Daoy (cell line): ENCODE results near the gene EIF3D. TPM values are rescaled to one million over a fixed set of nuclear protein-coding genes. Genes with fewer than 3 reads are reported as not detected.
"Not testable (repeated sequence)": the region's sequence is repeated elsewhere in the genome, so short reads cannot be mapped to it uniquely, and the experiment has no call there.

Experiments
- DNase-seq: peaks from one replicate; pipeline ENCODE4 v3.0.0-alpha.2; 2015; ENCODE audit warnings: low read depth
- total RNA-seq: library from RNA; depleted of rRNA; stranded (reverse); fragments of >200 nt; shearing (Covaris generic); gene quantifications from 2 replicates; pipeline ENCODE4 v1.2.3, GENCODE V29; 2014

Gene EIF3D
- total RNA-seq, 1 experiment from 2014 or later = 532 TPM

DNA sequence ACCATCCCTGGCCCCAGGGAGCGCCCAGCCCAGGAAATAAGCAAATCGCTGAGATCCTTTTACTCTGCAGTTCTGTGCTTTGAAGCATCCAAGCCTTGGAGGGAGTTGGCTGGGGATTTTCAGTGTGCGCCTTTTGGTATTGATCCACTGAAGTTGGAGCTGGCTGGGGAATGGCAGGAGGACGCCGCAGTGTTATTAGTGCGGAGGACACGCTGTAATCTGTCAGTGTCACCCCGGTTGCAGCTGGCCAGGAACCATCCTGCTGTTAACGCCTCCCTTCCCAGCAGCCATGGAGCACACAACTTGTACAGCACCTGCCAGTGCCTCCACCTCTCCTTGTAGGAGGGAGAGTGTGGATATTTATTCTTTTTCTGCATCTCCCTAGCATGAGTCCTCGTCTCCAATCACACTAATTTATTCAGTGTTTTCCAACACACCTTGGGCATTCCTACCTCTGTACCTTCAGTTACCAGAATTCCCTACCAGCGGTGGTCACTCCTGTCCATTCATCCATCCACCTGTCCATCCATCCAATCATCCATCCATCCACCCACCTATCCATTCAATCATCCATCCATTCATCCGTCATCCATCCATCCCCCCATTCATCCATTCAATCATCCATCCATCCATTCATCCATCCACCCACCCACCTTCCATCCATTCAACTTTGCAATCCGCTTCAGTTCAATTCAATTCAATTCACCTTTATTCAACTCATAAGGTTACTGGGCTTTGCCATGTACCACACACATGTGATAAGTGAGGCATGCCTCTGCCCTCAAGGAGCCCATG is 21.9 kb upstream of the EIF3D start:
- no peak for DNase-seq

DNA sequence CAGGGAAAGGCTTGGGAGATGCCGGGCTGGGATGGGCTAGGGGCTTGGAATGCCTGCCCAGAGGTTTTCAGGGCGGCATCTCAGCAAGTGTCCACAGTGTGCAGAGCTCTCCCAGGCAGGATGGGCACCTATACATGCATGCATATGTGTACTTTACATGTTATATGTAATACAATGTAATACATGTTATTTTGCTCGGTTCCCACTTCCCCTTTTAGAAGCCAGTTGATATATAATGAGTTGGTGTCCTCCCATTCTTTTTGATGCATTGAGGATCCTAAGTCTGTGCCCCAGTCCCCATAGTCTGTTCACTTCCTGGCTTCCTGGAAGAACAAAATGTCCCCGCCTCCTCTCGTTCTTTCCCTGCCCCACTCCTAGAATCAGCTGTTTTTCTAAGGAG is 20.1 kb upstream of the EIF3D start:
- DNase-seq = no peak

DNA sequence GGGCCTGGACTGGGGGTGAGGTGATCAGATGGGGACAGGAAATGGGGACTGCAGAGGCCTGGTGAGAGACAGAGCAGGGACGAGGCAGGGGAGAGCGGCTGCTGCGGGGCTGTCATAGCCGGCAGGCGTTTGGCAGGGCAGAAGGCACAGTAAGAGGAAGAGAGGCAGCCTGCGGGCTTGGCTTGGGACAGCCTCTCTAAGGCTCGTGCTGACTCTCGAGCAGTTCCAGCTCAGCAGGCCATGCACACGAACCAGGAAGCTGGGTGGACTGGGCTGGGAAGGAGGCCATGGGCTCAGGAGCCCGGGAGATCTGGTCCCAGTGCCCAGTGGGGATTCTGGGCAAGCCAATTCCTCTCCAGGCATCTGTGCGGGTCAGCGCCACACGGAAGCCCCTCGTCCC is 19.6 kb upstream of the EIF3D start:
- no peak for DNase-seq

DNA sequence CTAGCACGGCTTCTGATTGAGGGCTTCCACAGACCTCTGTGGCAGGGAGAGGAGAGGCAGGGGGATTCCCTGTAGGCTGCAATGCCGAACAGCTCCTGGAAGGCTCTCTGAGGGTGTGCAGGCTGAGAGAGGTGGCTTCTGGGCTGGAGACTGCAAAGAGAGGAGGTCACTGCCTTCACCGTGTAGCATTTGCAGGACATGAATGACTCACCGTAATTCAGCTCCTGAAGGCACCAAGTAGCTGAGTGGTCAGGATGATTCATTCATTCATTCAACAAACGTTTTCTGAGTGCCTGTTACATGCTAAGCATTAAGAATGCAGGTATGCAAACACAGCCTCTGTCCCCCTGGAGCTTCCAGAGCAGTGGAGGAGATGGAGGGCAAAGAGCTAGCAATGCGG is 18.0 kb upstream of the EIF3D start:
- DNase-seq = peak; percentile 84

DNA sequence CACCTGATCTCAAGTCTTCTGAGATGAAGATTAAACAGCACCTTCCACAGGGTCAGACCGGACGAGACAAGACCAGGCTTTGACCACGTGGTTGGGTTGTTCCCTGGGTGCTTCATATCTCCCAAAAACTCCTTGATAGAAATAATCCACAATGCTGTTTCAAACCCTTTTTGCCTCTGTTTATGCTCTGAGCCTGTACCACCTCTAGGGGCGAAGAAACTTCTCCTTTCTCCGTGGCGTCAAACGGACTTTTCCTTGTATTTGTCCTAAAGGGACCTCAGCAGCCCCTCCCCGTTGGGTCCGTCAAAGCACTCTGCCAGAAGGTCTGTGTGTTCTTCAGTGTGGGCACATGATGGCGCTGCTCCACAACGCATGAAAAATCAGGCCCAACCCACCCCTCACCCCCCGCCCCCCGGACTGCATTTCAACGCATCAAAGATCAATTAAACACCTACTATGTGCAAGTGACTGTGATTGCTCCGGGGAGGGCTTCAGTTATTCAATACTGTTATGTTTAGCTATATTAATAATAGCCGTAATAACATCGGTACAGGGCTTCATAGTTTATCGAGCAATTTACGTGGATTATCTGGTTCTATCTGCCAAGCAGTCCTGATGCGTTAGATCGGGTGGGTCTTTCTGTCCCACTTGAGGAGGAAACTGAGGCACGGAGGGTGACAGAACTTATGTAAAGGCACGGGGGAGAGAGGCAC is 17.3 kb upstream of the EIF3D start:
- peak; percentile 75 for DNase-seq

DNA sequence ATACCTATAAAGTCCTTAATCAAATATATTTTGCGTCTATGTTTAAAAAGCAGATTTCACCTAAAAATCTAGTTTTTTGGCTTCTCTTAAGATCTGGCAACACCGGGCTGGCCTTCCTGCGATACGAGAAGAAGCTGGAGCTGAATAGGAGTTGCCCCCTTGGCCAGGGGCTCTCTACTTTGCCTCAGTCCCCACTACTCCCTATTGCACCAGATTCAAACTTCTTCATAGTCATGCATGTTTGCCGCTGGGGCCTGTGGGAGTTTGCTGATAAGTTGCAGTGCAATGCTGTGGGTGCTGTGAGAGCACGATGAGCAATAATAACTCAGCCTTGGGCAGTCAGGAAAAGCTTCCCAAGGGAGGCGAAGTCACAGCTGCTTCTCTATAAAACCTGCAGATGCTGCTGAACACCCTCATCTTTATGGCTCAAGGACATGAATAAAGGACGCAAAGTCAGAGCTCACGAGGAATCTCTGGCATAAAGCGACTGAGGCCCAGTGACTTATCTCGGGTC is 15.2 kb upstream of the EIF3D start:
- DNase-seq = peak; percentile 67

DNA sequence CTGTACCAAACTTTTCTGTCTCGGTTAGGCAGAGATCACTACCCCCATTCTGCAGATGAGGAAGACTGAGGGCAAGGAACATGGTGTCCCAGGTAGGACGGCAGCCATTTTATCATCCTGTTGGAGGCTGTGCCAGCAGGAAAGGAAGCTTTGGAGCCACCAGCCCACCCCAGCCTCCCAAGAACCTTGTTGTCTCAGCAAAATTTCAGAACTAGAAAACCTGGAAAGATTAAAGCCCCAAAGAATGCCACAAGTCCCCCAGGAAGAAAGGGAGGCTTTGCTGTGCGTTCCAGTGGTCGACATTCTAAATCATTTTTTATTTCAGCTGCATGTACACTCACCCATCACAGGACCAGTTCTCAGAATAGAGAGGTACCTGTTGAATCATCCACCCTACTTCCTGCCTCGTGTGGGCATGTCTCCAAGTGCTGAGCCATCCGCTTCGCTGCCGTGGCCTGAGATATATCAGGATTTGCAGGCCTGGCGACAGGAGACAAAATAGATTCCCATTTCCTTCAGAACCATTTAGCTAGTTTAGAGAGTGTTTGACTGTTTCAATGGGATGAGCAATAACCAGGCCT is 13.0 kb upstream of the EIF3D start:
- DNase-seq = peak; percentile 97

DNA sequence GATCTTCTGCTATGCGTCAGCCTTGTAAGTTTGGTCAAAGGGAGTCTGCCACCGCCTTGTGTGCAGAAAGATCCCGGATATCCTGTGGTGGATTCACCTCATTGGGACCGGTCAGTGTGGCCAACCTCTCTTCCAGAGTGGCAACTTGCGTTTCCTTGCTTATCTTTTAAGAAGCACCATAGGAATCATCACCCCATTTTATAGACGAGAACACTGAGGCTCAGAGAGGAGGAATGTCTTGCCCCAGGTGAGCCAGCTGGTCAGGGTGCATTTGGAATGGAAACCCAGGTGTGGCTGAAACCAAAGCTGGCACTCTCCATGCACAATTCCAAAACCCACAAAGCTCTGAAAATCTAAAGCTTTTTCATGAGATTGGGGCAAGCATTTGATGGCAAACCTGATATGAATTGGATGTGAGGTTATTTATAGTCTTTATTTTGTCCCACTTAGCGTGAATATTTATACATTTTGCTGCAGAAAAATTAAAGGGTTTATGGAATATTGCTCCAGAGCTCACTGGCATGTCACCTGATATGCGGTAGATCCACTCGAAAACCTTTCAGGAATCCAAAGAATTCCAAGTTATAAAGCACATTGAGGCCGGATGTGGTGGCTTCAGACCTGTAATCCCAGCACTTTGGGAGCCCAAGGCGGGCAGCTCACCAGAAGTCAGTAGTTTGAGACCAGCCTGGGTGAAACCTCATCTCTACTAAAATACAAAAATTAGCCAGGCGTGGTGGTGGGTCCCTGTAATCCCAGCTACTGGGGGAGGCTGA is 12.1 kb upstream of the EIF3D start:
- DNase-seq = peak; percentile 77

DNA sequence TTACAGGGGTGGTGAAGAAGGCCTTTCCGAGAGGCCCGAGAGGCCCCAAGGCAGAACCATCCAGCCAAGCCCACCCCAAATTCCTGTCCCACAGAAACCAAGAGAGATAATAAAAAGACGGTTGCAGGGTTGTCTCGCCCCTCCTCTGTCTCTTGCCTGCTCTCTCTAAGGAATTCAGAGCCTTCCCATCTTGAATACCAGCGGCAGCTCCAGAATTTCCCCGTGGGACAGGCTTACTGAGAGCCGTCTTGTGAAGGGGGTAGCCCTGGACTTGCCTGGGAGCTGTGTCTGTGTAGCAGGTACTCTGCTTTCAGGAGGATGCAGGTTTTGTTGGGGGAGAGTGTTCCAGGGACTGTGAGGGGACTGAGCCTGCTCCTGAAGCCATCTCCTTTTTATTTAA is 9.6 kb upstream of the EIF3D start:
- no peak for DNase-seq

DNA sequence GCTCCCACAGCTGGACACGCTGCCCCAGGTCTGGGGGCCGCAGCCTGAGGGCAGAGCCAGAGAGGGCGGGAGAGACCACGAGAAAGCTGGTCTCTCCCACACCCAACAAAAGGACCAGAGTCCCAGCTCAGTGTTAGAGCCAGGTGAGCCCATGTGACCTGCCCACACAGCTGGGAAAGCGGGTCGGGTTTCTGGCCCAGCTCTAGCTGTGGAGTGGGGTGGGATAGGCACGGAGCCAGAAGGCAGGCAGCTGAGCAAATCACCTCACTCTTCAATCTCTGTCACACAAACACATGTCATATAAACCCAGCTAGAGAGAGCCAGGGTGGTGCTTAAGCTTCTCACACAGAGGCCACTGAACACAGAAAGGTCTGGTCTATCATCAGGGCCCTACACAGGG is 7.8 kb upstream of the EIF3D start:
- no peak for DNase-seq

DNA sequence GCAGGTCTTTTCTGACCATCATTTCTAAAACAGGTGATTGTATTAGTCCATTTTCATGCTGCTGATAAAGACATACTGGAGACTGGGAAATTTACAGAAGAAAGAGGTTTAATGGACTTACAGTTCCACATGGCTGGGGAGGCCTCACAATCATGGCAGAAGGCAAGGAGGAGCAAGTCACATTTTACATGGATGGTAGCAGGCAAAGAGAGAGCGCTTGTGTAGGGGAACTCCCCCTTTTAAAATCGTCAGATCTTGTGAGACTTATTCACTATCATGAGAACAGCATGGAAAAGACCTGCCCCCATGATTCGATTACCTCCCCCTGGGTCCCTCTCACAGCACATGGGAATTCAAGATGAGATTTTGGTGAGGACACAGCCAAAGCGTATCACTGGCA is 4.4 kb upstream of the EIF3D start:
- DNase-seq = not testable (repeated sequence)

DNA sequence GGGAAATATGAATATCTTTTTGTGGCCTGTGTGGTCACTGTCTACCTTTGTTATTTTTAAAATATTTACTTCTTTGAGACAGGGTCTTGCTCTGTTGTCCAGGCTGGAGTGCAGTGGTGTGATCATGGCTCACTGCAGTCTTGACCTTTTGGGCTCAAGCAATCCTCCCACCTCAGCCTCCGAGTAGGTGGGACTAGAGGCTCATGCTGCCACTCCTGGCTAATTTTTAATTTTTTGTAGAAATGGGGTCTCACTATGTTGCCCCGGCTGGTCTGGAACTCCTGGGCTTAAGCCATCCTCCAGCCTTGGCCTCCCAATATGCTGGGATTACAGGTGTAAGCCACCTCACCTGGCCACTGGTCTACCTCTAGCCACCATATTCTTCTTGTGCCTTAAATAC is 3.5 kb upstream of the EIF3D start:
- DNase-seq = no peak

DNA sequence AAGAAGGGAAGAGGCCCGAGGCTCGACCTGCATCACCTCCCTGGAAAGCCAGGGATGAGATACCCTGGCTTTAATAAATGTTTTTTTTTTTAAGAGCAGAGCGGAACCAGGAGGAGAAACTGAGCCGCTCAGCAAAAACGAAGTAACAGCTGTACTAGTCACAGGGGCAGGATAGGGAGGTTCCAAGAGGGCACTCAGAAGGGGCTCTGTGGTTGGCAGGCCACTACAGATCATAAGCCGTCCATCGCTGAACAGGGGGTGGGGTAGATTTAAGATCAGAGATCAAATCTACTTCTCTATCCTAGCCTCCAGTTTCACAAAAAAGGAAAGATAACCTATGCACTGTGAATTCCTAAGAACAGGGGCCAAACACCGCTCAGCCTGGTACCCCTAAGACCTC is 625 bp downstream of the EIF3D start:
- no peak for DNase-seq

DNA sequence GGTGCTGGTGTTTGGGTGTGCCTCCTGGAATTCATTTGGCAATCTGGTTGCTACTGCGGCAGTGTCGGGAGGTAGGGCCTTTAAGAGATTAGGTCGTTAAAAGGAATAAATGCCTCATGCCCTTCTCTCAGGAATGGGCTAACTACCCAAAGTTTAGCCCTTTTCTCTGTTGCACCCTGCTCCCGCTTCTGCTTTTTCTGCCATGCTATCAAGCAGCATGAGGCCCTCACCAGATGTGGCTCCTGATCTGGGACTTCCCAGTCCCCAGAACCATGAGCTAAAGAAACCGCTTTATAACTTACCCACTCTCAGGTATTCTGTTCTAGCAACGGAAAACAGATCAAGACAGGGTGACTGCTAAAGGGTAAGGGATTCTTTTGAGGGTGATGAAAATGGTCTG is 6.3 kb downstream of the EIF3D start:
- DNase-seq = no peak

DNA sequence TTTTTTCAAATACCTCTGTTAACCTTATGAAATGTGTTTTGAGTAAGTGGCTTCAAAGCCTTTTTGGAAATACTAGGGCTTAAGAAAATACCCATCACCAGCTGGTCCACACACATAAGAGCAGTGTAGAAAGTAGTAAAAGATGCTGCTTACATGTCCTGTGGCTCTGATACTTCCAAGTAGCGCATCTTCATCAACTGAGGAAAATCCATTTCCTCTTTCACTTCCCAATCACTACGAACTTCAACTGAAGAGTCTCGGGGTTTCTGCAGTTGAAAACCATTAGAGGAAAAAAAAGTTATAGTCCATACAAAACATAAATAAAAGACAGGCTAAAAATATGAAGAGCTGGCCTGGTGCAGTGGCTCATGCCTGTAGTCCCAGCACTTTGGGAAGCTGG is 8.5 kb downstream of the EIF3D start:
- DNase-seq = no peak

DNA sequence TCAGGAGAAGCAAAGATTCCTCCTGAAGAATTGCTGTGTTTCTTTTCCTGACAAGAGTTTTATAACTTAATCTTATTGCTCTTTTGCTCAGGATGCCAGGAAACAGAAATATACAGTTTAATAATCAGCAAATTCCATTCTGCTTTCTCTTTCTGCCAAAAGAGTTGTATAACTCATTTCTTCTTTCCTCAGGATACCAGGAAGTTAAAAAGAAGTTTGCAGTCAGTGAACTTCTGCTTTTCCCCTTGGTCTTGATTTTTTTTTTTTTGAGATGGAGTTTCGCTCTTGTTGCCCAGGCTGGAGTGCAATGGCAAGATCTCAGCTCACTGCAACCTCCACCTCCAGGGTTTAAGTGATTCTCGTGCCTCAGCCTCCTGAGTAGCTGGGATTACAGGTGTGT is 9.1 kb downstream of the EIF3D start:
- DNase-seq = not testable (repeated sequence)

DNA sequence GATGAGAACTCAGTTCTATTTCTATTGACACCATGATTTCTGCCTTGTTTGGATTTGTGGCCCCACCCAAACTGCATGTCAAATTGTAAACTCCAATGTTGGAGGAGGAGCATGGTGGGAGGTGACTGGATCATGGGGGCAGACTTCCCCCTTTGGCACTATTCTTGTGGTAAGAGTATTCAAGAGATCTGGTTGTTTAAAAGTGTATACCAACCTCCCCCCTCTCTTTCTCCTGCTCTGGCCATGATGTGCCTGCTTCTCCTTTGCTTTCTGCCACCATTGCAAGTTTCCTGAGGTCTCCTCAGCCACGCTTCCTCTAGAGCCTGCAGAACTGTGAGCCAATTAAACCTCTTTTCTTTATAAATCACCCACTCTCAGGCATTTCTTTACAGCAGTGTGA is 14.2 kb downstream of the EIF3D start:
- no peak for DNase-seq

DNA sequence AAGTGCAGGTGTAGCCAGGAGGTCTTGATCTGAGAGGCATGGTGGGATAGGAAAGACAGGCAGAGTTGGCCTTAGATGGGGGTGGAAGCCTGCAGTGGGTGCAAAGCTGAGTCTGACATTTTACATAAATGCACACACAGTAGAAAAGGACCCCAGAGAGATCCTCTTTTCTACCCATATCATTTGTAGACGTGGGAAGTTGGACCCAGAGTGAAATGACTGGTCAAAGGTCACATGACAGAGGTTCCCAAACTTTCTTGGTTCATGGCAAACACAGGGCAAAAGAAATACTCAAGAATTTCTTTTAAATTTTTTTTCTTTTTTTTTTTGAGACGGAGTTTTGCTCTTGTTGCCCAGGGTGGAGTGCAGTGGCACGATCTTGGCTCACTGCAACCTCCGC is 16.0 kb downstream of the EIF3D start:
- no peak for DNase-seq

DNA sequence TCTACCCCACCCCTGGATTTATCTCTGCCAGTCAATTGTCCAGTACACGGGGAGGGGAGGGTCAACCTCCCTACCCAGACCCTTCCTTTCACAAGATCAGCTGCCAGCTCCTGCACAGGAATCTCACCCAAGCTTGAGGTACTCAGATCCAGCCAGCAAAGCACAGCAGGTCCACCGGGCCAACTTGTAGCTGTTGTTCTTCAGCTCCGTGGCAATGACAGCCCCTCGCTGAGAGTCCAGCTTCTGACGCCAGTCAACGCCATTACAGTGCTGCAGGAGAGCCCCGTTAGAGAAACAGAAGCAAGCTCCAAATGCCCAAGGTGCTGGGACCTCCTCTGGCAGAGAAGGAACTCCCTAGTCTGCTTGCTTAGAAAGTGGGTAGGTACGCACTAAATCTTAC is 16.6 kb downstream of the EIF3D start:
- no peak for DNase-seq

DNA sequence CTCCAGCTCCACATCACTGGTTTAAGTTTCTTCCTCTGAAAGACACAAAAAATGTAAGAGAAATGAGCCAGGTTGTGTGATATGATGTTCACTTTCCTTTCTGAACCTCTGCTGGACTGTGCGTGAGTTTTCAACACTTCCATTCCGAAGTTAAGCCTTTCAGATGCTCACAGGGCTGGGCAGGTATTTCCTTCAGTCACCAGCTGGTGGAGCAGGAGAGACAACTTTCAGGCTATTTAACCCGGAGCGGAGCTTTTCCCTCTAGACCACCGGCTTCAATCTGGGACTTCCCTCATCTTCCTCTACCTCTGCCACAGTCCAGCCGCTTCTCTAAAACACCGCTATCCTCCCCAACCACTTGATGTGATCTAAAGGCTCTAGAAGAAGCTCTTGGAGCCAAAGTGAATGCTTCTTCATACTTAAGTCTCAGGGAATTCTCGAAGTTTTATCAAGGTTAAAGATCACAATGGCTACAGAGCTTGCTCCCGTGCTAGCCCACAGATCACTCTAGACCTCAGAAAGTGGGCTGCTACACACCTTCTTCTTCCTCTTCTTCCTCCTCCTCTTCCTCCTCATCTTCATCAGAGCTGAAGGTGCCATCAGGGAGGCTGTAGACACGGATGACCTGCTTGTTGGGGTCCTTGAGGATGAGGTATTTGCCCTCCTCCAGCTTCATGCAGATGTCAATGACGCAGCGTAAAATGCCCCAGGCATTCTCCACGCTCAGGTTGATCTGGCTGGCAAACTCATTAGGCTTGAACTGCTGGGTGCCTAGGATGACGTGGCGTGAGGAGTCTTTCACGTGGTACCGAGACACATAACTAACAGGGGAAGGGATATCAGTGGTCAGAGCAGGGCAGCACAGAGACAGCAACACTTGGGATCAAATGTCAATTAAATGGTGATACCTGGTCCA is 17.7 kb downstream of the EIF3D start:
- DNase-seq = peak; percentile 56

DNA sequence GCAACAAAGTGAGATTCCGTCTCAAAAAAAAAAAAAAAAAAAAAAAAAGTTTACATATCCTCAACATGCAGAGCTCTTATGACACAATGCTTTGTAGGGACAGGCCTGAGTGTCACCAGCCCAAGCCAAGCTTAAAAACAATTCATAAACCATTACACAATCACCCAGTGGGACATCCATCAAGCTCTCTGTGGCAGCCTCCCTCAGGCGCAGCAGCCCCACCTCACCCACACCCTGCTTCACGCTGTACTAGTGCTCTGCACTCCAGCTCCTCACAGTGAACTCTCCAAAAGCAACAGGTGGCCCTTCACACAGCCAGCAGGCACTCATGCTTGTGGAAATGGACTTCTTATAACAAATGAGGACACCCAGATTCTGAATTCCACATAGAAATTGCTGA is 18.6 kb downstream of the EIF3D start:
- DNase-seq = no peak
